ENCODE measurements around the gene SNRPA. TPM values are rescaled to one million over a fixed set of nuclear protein-coding genes. Genes with fewer than 3 reads are reported as not detected.
"Not testable (repeated sequence)": the region's sequence is repeated elsewhere in the genome, so short reads cannot be mapped to it uniquely, and the experiment has no call there.

Gene SNRPA
- total RNA-seq, 1 experiment from 2014 or later, result 147 TPM

- Histone ChIP-seq H3F3A (ENCODE audit: insufficient read depth, low read depth) (peaks cover 9% of the 10 kb centered on the region), H3K4me3 (no peak overlapping the region), H3K27me3 (ENCODE audit: insufficient read depth, low read depth) (no peaks in the 10 kb centered on the region), H3K36me3 (ENCODE audit: low read depth) (no peaks in the 10 kb centered on the region), H3K79me2 (ENCODE audit: low read depth) (no peaks in the 10 kb centered on the region), H3K4me1 (replicated peaks; ENCODE audit: insufficient read depth) (peaks cover 4% of the 10 kb centered on the region; the same call in 1 of the 2 replicates), H3K9me2 (ENCODE audit: insufficient read depth) (no peaks in the 10 kb centered on the region), H3K9me3 (ENCODE audit: insufficient read depth, low read depth) (no peaks in the 10 kb centered on the region), H3K4me2 (no peak overlapping the region), H2AFZ (no peak overlapping the region), H3K27ac (no peak overlapping the region), H4K20me1 (ENCODE audit: insufficient read depth) (no peaks in the 10 kb centered on the region; the same call in 1 of the 2 replicates)
- intact Hi-C loops (cut with micrococcal nuclease; ENCODE audit: unreplicated experiment), result no loop called here
- ChIA-PET POLR2A (ENCODE audit: unreplicated experiment) (interaction anchor here (0.6 kb wide), 1 partner anchor 465 kb away, joined by 7 read pairs; no protein-coding TSS in a partner anchor), CTCF (interaction anchor here (0.6 kb wide), 1 partner anchor 8 kb away, joined by 3 read pairs; the partner anchor contains the start of gene MIA)
- no TSS peak for BruUV-seq (replicated peaks)
- TF ChIP-seq CTCF (conservative IDR thresholded peaks at IDR 0.05), result no peak
- TF ChIP-seq EZH2 (IDR thresholded peaks at IDR 0.05; ENCODE audit: low read depth), result no peak
- DNase-seq, result no peak
Observed at GRCh38 chr19:40783711-40784110, 32.7 kb downstream of the SNRPA start.

- H3K9me2 ChIP-seq (ENCODE audit: insufficient read depth); H3K36me3 ChIP-seq (ENCODE audit: low read depth); H3K27me3 ChIP-seq (ENCODE audit: insufficient read depth, low read depth); H3K4me2 ChIP-seq; H4K20me1 ChIP-seq (ENCODE audit: insufficient read depth); DNase-seq; H3K79me2 ChIP-seq (ENCODE audit: low read depth); H3K27ac ChIP-seq; H2AFZ ChIP-seq; H3F3A ChIP-seq (ENCODE audit: insufficient read depth, low read depth); BruUV-seq (replicated peaks); intact Hi-C loops (cut with micrococcal nuclease; ENCODE audit: unreplicated experiment); H3K4me3 ChIP-seq; H3K9me3 ChIP-seq (ENCODE audit: insufficient read depth, low read depth); H3K4me1 ChIP-seq (replicated peaks; ENCODE audit: insufficient read depth): not testable (repeated sequence)
- ChIA-PET POLR2A (ENCODE audit: unreplicated experiment) (interaction anchor here (0.6 kb wide), 1 partner anchor 465 kb away, joined by 7 read pairs; no protein-coding TSS in a partner anchor), CTCF (interaction anchor here (0.6 kb wide), 1 partner anchor 9 kb away, joined by 3 read pairs; the partner anchor contains the start of gene MIA)
Observed at GRCh38 chr19:40784146-40784545, 33.1 kb downstream of the SNRPA start.

- intact Hi-C loops (cut with micrococcal nuclease; ENCODE audit: unreplicated experiment), result no loop called here
Observed at GRCh38 chr19:40785526-40785925, 34.5 kb downstream of the SNRPA start.

More at GRCh38 chr19:40785526-40785925, 34.5 kb downstream of the SNRPA start:
- Histone ChIP-seq H3K4me1 (replicated peaks; ENCODE audit: insufficient read depth) (no peaks in the 10 kb centered on the region), H3K4me2 (no peak overlapping the region), H3K9me2 (ENCODE audit: insufficient read depth) (no peaks in the 10 kb centered on the region), H3K36me3 (ENCODE audit: low read depth) (no peaks in the 10 kb centered on the region), H3K27me3 (ENCODE audit: insufficient read depth, low read depth) (no peaks in the 10 kb centered on the region), H3K9me3 (ENCODE audit: insufficient read depth, low read depth) (no peaks in the 10 kb centered on the region), H3F3A (ENCODE audit: insufficient read depth, low read depth) (no peaks in the 10 kb centered on the region), H3K27ac (no peak overlapping the region), H3K4me3 (no peak overlapping the region), H4K20me1 (ENCODE audit: insufficient read depth) (no peaks in the 10 kb centered on the region; the same call in 1 of the 2 replicates), H3K79me2 (ENCODE audit: low read depth) (no peaks in the 10 kb centered on the region), H2AFZ (no peak overlapping the region)
- BruUV-seq (replicated peaks), result no TSS peak
- TF ChIP-seq CTCF (conservative IDR thresholded peaks at IDR 0.05) (no peak), EZH2 (IDR thresholded peaks at IDR 0.05; ENCODE audit: low read depth) (no peak)
- DNase-seq, result no peak
- CTCF ChIA-PET, result no interaction called here
- POLR2A ChIA-PET (ENCODE audit: unreplicated experiment), result no interaction called here
